Smooth muscle cell of trachea (primary cell): ENCODE data around the gene GTF3C4. TPM values are rescaled to one million over a fixed set of nuclear protein-coding genes. Genes with fewer than 3 reads are reported as not detected.

Source experiments
- total RNA-seq: library from RNA; depleted of rRNA; stranded (reverse); fragments of >200 nt; gene quantifications from 2 replicates; pipeline ENCODE4 v1.2.1, GENCODE V29; 2014

The GTF3C4 gene
- 14.1 and 14.9 TPM in 2 replicates for total RNA-seq

DNA sequence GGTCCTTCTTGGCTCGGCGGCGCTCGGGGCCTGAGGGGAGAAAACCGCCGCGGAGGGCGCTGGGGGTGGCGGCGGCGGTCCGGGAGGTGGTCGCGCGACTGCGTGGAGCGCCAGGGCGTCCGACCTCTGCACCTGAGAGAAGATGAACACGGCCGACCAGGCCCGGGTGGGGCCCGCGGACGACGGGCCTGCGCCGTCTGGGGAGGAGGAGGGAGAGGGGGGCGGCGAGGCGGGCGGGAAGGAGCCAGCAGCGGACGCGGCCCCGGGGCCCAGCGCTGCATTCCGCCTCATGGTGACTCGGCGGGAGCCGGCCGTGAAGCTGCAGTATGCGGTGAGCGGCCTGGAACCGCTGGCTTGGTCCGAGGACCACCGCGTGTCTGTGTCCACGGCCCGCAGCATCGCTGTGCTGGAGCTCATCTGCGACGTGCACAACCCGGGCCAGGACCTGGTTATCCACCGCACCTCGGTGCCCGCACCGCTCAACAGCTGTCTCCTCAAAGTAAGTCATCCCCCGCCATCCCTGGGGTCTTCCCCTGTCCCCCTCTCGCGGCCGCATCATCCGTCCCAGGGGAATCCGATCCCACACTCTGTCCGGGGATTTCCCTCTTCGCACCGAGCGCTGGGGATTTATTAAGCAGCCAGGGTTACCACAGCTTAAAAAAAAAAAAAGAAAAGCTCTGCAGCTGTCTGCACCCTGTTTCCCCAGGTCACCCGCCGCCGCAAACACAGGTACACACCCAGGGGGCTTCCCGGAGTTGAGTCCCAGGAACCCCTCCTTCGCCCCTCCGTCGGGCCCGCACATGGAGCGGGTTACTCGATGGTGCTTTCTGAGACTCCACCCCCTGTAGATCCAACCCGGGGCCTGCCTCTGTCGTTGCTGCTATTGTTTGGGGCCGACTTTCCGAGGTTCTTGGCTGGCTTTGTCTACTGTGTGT is at the start of gene GTF3C4:
TSS of gene GTF3C4 (plus strand) at position 8 of the 935 bp plus-strand sequence. CDS start at position 143, 135 bp downstream.

DNA sequence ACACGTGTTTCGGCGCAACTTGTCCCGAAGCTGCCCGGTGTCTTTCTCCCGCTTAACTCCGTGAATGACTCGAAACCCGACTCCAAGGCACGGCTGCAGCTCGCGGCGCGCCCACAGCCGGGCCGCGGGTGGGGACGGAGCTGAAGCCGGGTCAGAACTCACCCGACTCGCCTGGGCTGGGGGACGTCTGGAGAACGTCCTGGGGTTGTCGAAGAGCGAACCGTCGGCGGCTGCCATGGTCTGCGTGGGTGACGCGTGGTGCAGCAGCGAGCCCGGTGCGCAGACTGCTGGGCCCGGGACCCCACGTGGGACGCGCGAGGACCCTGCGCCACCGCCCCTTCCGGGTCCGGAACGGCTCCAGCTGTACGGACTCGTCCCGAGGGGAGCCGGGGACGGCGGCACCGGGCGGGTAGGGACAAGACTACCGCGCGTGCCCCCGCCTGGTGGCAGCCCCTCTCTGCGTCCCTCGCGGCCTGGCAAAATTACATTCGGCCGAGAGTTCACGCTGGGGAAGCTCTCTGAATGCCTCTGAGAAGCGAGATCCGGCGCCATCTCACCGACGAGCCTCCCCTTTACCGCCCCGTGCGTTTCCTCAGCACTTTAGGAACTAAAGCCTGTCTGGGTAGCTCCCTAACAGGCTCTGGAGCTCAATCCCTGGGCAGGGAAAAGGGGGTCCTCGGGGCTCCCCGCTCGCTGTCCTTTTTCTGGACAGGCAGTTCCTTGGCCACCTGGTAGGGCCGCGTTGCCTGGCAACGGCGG is 387 bp upstream of the GTF3C4 start, which contains the start of gene DDX31:
TSS of gene DDX31 (minus strand) at position 286 of the 759 bp plus-strand sequence. CDS start at position 237, 49 bp downstream.

Other genes with a start within 250 kb of the GTF3C4 start
- gene BARHL1, start 87.9 kb upstream of the GTF3C4 start, total RNA-seq: not detected in 2 replicates
- 9.7 and 14.1 TPM in 2 replicates for gene DDX31, start 481 bp upstream of the GTF3C4 start, total RNA-seq
- gene AK8, start 207.8 kb downstream of the GTF3C4 start, total RNA-seq: 0.17 and 1.6 TPM in 2 replicates
- gene SPACA9, start 208.4 kb downstream of the GTF3C4 start, total RNA-seq: 3.5 and 7.6 TPM in 2 replicates